Erythroblast (primary cell): ENCODE data around the gene PAQR5.

Source experiments
- GATA1 ChIP-seq: IDR thresholded peaks from 2 replicates; pipeline ENCODE4 v1.6.1; 2011; ENCODE audit warnings: low read depth, mild to moderate bottlenecking, control low read depth, low read length, moderate library complexity
- POLR2A ChIP-seq: IDR thresholded peaks from 2 replicates; pipeline ENCODE4 v1.6.1; 2011; ENCODE audit warnings: mild to moderate bottlenecking, low read length

DNA sequence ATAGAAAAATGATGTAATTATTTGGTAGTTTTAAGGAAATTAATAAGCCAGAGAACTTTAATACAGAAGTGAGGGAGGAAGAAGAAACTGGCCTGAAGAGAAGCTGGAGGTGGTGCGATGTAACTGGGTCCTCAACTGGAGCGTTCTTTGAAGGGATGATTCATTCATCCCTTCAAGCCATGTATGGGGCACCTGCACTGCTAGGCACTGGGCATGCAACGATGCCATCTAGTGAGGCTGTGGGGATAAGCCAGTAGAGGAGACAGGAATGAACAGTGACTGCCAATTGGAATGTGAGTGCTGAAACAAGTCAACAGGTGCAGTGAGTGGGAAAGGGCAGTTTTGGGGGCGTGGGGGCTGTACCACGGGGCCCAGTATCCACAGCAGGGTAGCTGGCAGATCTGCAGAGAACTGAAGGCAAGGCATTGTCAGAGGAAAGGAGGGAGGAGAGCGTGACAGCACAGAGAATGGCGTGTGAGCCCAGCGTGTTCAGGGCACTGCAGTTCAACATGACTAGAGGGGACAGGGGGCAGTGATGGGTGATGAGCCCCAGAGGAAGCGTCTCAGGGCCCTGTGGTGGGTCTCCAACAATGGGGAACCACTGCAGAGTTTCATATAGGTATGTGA, 111.6 kb downstream of the PAQR5 start:
- TF ChIP-seq POLR2A, result no peak
- no peak for TF ChIP-seq GATA1
